ENCODE results near the gene SNX8.

SNX8 gene

DNA sequence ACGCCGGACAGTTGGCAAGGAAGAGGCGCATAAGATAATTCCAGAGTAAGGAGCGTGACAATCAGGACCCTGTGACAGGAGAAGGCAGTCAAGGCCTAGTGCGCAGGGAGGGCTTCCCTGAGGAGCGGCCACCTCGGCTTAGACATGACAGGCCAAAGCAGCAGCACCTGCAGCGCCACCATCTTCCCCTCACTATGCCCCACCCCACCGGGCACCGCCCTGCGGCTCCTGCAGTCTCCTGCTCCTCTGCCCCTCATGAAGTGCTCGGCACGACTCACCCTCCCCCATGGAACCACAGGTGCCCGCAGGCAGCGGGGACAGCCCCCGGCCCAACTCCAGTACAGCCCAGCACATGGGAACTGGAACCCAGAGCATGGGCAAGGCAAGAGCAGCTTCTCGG, 93.3 kb downstream of the SNX8 start:
- DNase-seq (ENCODE audit: low read depth in 2 of 2): no peak

DNA sequence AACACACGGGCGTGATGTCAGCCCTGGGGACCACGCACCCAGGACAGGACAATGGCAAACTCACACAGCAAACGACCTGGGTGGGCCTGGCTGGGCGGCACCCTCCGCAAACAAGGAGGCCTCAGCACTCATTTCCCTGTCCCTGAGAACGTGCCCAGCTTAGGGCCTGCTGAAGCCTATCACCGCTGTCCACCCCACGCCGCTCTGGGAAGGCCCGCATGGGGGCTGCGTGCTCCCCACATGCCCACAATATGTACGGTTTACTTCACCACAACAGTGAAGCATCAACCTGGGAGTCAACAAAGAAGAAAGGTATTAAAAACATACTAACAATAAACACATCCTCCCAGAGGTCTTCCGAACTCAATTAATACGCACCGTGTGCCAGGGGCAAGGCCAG, 93.7 kb downstream of the SNX8 start:
- DNase-seq (ENCODE audit: low read depth in 2 of 2): no peak

DNA sequence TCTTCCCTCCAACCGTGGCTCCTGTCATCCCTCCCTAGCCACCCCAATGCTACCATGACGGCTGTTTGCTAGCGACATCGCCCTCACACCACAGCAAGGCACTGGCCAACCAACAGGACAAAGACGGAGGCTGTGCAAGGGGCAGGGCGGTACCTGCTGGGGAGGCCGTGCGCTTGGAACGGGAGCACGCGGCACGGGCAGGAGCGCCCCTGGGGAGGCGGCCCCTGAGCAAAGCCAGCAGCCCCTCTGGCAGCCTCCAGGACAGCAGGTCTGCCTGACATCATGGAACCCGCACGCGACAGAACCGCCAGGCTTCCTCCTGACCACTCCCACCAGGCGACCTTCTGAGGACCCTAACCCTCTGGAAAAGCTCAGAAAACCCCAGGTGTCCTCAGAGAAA, 94.2 kb downstream of the SNX8 start:
- DNase-seq (ENCODE audit: low read depth in 2 of 2): no peak

DNA sequence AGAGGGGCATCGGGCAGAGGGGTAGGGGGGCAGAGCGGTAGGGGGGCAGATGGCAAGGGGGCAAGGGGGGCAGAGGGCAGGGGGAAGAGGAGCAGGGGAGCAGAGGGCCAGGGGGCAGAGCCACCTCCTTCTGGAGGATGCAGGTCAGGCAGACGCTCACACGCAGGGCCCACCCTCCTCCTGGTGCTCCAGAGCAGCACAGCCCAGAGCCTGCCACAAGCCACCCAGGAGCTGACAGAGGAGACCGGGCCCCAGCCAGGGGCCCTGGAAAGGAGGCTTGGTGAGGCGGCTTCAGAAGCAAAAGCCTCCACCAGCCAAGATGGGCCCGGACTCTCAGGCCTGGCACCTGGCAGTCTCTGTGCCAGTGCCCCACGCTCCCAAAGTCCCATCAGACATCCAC, 94.6 kb downstream of the SNX8 start:
- DNase-seq (ENCODE audit: low read depth in 2 of 2): no peak

DNA sequence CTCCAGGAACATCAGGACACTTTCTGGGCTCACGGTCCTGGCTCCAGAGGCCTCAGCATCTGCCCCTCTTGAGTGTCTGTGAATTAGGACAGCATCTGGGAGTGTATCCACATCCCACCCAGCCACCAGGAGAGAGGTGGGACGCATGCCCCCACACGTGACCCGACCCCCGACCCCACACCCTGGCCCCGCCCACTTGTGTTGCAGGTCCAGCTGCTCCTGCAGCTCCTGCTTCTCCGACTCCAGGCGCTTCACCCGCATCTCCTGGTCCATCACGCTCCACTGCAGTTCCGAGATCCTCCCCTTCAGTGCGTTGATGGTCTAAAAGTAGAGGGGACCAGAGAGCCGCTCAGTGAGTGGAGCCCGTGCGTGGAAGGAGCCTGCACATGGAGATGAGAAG, 95.1 kb downstream of the SNX8 start:
- DNase-seq (ENCODE audit: low read depth in 2 of 2): no peak

DNA sequence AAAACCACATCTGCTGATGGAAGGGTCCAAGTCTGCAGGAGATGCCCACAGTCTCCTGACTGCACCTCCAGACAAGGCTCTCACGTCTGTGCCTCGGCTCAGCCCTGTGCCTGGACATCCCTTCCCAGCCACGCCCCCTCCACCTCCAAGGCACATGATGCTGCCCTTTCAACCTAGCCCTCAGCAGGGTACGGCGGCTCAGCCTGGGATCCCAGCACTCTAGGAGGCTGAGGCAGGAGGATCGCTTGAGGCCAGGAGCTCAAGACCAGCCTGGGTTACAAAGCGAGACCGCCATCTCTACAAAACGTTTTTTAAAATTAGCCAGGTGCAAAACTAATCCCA, 95.8 kb downstream of the SNX8 start:
- no peak for DNase-seq (ENCODE audit: low read depth in 2 of 2)

DNA sequence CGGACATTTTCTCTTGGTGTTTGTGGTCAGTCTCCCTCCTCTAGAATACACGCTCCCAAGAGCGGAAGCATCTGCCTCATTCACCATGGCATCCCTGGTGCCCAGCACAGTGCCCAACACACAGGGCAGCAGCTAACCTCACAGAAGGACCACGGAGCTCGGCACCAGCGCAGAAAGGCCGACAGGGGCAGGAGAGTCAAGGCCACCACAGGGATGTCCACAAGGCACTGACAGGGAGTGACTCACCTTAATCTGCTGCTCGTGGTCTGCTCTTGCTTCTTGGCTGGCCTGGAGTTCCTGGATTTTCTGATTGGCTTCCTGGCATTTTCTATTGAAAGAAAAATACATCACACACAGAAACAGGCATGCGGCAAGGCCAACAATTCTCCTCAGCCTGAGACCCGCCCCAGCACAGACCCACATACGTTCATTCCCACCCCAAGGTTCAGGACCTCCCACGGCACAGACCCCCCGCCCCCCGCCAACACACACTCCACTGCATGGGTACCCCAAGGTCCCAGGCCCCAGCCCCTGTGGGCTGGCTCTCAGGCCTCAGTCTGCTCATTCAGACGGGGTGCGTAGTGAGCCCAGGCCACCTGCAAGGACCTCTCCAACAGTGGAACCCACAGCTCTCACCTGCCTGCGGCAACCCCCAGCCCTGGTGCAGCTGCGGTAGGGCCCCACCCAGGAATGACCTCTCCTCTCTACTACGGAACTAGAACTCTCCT, 96.4 kb downstream of the SNX8 start:
- DNase-seq (ENCODE audit: low read depth in 2 of 2): no peak

DNA sequence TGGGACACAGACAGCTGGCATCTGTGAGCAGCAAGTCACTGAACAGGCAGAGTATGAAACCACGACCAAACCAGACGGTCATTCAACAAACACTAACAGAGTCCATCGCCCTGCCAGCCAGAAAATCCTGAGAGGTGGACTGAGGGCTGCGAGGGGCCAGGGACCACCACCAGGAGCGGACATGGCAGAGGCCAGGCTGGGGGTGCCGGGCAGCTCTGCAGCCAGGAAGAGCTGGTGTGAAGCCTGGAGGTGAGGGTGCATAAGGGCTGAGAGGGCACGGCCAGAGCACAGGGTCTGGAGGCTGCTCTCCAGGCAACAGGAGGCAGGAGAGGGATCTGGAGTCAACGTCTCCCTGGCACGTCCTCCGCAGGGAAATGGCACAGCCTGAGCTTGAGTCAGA, 97.0 kb downstream of the SNX8 start:
- no peak for DNase-seq (ENCODE audit: low read depth in 2 of 2)

DNA sequence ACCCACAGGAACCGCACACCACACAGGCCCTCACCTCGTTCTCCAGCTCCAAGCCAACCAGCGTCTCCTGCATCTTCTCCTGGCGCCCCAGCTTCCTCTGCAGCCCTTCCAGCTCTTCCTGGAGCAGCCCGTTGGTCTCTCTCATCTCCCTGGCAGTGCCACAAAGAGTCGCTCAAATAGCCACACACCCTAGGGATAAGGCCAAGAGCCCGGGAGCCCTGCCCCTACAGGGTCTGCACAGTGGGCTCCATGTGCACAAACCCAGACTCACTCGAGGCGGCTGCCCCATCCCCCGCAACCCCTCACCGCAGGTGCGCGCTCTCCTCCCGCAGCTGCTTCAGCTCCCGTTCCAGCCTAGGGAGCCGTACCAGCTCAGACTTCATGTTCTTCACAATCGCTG, 98.4 kb downstream of the SNX8 start:
- no peak for DNase-seq (ENCODE audit: low read depth in 2 of 2)

DNA sequence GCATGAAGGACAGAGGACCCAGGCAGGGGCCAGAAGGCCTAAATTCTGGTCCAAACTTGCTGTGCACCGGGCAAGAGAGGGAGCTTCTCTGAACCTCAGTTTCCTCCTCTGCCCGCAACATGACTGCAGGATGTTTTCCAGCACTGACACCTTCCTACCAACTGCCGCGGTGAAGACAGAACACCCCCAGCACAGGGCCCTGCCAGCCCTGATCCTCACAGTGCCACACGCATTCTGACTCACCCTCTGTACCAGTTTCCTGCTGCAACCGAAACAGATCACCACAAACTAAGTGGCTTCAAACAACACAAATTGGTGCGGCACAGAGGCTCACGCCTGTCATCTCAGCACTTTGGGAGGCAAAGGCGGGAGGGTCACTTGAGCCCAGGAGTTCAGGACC, 99.6 kb downstream of the SNX8 start:
- no peak for DNase-seq (ENCODE audit: low read depth in 2 of 2)

DNA sequence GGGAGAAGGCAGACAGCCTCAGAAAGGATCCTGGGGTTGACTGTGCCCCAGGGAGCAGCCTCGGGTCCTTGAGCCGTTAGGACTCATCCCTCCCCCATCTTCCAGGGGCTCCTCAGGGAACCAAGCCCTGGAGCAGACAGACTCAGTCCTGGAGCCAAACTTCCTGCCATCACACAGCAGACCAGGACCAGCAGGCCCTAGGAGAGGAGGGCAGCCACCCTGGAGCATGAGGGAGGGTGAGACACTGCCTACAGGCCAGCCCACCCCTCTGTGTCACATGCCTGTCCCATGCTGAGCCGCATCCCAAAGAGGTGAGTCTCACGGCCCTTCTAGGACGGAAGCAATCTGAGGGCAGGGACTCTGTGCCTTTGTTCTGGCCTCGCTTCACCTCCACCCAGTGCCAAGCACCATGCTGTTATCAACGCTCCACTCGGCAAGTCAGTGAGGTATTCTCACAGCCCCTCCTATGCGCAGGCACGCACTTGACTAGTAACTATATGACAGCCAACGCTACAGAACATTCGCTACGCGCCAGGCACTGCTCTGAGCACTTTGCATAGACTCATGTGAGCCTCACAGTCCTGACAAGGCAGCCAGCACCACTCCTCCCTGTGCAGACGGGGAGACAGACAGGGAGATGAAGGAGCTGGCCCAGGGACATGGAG, 100.6 kb downstream of the SNX8 start:
- DNase-seq (ENCODE audit: low read depth in 2 of 2): no peak

DNA sequence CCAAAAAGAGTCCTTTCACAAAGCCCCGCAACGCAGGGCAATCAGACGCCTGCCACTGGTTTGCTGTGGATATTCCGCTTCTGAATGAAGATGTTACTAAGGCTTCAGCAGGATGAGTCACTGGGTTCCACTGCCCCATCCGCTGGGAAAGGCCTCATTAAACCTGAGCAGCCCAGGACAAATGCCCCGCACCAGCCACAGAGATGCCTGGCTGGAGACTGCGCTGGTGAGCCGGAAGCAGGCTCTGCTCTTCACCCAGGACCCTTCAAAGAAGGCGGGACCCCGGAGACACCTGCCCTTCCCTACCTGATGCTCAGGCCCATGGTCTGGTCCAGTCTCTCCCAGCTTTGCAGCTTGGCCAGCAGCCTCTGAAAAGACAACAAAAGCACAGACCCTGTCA, 101.3 kb downstream of the SNX8 start:
- no peak for DNase-seq (ENCODE audit: low read depth in 2 of 2)

DNA sequence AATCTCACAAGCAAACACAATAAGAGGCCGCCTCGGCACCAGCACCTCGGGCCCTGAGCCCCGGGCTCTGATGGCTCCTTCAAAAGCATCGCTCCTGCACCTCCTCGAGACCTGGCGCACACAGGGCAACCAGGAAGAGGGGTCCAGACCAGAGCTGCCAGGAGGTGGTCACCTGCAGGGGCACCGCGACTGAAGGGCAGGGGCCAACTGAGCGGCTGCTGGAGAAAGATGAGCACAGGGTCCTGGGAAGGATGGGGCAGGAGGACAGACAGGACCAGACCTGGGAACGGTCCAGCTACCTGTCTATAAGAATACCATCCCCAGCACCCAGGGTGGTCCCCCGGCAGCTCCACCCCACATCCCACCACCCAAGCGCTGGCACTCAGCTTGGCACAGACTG, 102.3 kb downstream of the SNX8 start:
- DNase-seq (ENCODE audit: low read depth in 2 of 2): no peak

DNA sequence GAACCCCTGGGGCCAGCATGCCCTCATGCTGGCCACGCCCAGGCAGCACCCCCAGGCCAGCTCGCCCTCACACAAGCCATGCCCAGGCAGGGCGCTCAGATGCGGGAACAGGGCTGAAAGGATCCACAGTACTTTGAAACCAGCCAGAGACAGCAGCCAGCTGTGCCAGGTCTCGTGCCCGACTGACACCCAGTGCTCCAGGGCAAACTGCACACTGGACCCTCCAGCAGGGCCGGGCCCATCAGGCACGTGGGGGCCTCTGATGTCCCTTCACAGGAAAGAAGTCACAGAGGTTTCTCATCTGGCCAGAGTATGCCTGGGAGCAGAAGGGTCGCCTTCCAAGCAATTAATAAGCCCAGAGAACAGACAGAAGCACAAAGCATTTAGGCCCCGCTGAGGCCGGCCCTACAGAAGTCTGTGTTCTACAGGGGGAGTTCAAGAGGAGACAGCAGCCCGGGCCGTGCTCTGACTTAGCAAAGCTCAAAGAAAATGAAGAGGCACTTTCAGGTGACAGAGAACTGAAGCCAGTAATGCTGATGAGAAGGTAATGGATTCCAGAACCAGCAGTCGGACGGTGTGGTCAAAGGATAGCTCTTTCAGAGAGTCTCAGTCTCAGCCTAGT, 102.9 kb downstream of the SNX8 start:
- no peak for DNase-seq (ENCODE audit: low read depth in 2 of 2)

DNA sequence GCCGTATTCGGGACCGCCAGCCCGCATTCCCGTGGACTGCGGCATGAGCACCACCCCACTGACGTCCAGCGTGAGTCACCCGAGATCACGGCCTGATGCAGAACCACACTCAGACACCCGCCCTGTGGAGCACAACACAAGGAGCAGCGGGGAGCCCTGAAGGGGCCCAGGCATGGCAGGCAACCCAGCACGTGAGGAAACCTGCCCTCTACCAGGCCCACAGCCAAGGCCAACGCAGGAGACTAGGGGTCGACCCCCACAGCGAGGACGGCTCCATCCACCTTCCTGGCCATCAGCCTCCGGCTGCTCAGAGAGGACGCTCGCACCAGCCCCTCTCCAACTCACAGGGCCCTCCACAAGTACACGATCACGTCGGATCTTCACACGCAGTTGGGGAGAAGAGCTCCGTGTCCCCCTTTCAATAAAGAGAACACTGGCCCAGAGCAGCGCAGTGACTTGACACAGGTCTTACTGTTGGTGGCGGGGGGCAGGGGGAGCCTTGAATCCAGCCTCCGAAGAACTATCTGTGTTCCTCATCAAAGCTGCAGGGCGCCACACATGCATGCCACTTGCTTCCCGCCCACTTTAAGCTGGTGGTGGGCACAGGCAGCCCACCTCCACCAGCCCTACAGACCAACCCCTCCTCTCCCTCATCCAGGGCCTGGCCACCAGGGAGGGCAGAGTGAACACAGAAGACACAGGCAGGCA, 103.5 kb downstream of the SNX8 start:
- no peak for DNase-seq (ENCODE audit: low read depth in 2 of 2)

DNA sequence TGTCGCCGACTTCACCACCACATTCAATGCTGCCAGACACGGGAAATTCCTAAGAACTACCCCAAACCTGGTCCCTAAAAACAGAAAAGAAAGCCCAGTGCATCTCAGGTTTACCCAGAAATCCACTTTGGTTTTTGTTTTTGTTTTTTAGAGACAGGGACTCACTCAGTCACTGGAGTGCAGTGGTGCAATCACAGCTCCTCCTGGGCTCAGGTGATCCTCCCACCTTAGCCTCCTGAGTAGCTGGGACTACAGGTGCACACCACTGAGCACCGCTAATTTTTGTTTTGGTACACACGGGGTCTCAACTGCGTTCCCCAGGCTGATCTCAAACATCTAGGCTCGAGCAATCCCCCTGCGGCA, 104.3 kb downstream of the SNX8 start:
- DNase-seq (ENCODE audit: low read depth in 2 of 2): no peak

DNA sequence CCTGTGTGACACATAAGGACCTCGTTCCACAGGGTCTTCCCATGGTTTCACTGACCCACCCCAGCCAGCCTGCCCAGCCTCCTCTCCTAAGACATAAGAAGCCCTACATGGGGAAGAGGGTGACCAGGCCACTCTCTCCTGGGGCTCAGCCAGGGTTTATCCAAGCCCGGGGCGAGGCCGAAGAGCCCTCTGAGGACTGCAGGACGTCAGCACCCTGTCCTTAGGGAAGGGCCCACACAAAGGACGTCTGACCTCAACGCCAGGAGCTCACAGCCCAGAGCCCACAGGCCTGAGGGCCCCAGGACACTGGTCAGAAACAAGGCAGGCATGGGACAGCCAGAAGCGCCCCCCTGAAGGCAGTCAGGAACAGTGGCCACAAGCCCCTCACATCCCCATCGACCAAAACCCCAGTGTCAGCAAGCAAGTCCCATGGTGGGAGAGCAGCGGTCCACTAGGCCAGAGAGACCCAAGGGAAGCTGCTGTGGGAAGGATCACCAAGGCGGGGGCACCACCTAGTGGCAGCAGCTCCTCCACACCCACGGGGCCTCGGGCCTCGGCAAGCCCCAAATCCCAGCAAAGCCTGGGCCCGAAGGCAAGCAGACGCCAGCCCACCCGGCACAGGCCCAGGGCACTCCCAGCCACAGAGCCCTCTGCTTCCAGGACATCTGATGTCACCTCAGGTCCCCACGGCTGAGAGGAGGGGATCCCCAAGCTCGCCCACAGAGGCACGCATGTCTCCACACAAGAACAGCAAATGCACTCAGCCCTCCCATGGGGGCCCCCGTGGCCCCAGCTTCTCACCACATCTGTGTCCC, 104.9 kb downstream of the SNX8 start:
- DNase-seq (ENCODE audit: low read depth in 2 of 2): peak; percentile 36 to 42

DNA sequence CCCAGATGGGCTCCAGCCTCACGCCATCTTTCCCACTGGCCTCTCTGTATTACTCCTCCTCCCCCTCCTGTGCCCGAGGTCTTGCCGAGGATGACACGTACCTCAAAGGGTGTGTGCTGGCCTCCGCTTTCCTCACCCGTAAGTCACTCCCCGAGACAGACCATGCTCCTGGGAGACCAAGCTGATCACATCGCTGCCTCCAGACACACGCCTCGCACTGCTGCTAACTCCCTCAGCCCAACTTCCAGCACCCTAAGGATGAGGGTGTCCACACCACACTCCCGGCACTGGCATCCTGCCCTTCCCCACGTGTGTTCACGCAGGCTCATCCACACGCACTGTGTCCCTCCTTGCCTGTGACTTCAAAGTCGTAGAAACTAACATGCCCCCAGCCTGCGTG, 105.5 kb downstream of the SNX8 start:
- no peak for DNase-seq (ENCODE audit: low read depth in 2 of 2)

DNA sequence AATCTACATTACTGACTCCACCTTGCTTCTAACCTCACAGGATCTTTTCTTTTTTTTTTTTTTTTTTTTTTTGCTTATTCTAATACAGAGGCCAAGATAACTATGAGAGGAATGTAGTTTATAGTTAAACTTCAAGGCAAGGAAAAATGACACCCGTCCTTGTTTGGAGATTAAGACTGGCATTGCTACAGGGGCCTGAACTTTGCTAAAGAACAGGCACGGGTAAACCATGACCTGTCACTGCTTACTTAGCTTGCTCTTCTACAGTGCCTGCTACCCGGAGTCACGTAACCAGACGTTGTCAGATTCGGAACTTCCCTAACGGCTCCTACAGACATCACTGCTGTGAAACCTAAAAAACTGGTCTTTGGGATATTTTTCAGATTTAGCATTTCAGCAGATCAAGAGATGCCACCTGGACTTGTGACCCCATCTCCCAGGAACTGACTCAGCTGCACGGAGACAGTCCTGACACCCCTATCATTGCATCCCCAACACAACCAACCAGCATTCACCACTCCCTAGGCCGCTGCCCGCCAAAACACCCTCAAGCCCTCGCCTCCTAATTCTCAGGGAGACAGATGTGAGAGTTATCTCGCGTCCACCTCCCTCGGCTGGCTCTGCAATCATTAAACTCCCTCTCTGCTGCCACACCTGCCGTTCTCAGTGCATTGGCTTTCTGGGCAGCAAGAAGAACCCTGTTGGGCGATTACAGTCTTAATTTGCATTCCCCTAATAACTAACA, 109.0 kb downstream of the SNX8 start:
- no peak for DNase-seq (ENCODE audit: low read depth in 2 of 2)

DNA sequence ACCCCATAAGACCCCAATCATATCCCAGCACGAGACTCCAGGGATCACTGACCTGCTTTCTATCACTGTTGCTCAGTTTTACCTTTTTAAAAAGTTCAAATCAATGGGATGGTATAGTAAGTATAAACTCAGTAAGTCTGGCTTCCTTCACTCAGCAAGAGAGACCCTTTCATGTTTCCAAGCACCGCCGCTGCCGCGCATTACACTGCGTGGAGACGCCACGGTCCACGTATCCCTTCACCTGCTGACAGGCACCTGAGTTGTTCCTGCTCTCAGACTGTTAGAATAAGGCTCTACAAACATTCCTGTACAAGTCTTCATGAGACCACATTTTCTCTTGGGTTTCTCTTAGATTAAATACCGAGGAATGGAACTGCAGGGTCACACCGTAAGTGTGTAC, 109.8 kb downstream of the SNX8 start:
- DNase-seq (ENCODE audit: low read depth in 2 of 2): no peak

DNA sequence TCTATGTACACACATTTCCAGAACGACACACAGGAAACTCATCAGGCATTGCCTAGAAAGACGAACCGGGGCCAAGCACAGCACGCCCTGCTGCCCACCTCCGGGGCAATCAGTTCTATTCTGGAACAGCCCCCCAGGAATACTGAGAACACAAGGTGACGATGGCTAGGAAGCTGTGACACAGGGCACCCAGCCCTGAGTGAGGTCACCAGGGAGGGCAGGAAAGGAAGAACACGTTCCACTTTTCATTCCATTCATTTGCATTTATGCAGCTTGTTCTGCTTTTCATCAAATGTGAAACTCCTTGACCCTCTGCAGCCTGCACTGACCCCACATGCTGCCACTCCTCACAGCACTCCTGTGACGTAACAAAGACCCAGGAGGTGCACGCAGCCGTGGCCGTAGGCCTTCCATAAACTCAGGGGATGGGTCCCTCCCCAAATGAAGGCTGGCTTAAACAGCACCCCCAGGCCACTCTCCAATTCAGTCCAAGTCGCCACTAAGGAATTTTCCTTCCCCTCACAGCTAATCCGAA, 110.4 kb downstream of the SNX8 start:
- DNase-seq (ENCODE audit: low read depth in 2 of 2): no peak

Measured in fibroblast of skin of left biceps (primary cell).